Tibial nerve (tissue), 4 donors: ENCODE data around the gene YES1. TPM values are rescaled to one million over a fixed set of nuclear protein-coding genes. Genes with fewer than 3 reads are reported as not detected.

Experiments used
- DNase-seq, 2 donors: peaks; one replicate each; pipeline ENCODE4 v3.0.0-alpha.2; 2019; ENCODE audit warnings: low spot score in 2 of 2
- H3K27ac ChIP-seq, 4 donors: fragments of 200-600 bp; sonication (generic) in 3 of 4; one replicate each; pipeline ENCODE4 v1.5.1; 2017 to 2019; ENCODE audit warnings: mild to moderate bottlenecking in 1 of 4
- H3K27me3 ChIP-seq, 2 donors: fragments of 200-600 bp; sonication (generic) in 1 of 2; one replicate each; pipeline versions ENCODE4 v1.5.1 to v1.6.0; 2017 to 2019
- H3K36me3 ChIP-seq, 3 donors: fragments of 200-600 bp; sonication (generic); one replicate each; pipeline ENCODE4 v1.5.1; 2018 to 2019
- H3K4me1 ChIP-seq, 4 donors: fragments of 200-600 bp; sonication (generic) in 3 of 4; one replicate each; pipeline ENCODE4 v1.5.1; 2017 to 2019
- H3K4me3 ChIP-seq, 4 donors: fragments of 200-600 bp; sonication (generic) in 3 of 4; one replicate each; pipeline ENCODE4 v1.5.1; 2017 to 2019; ENCODE audit warnings: mild to moderate bottlenecking in 1 of 4, moderate library complexity in 1 of 4
- H3K9me3 ChIP-seq, 4 donors: fragments of 200-600 bp; sonication (generic) in 3 of 4; one replicate each; pipeline ENCODE4 v1.5.1; 2017 to 2019
- CTCF ChIP-seq, 5 experiments: fragments of 200-600 bp in 3 of 5; fragments of 450-650 bp in 2 of 5; sonication (generic) in 3 of 5; IDR thresholded peaks; one replicate each; pipeline ENCODE4 v1.5.1; 2016 to 2019; ENCODE audit warnings: antibody characterized with exemption in 5 of 5, mild to moderate bottlenecking in 3 of 5, moderate library complexity in 2 of 5
- EP300 ChIP-seq, 2 donors: sonication (generic); formaldehyde crosslinking; IDR thresholded peaks; one replicate each; pipeline ENCODE4 v1.6.1; 2017; ENCODE audit warnings: antibody characterized with exemption in 2 of 2, mild to moderate bottlenecking in 1 of 2
- POLR2A ChIP-seq, 2 donors: fragments of 450-650 bp; IDR thresholded peaks; one replicate each; pipeline ENCODE4 v1.6.1; 2017; ENCODE audit warnings: antibody characterized with exemption in 2 of 2, mild to moderate bottlenecking in 2 of 2, moderate library complexity in 2 of 2
- WGBS, 2 donors: methylation state at CpG; one replicate each; pipeline ENCODE4 v1.1.5; 2018; 5-methylcytosine and 5-hydroxymethylcytosine counted together
- total RNA-seq, 4 donors: library from RNA; depleted of rRNA; stranded (reverse); fragments of >200 nt; gene quantifications; one replicate each; pipeline ENCODE4 v1.1.0, GENCODE V29; 2016

The YES1 gene
- total RNA-seq, 4 donors from 2014 or later, result 47.5 to 73.0 (median 59.1) TPM

GRCh38 chr18:681985-682384 is 130.1 kb downstream of the YES1 start:
- Histone ChIP-seq H3K4me3 (no peak overlapping the region), H3K27ac (no peak overlapping the region), H3K9me3 (no peaks in the 10 kb centered on the region), H3K36me3 (peaks cover 0 to 76% (median 2%) of the 10 kb centered on the region in 3 donors), H3K4me1 (no peaks in the 10 kb centered on the region), H3K27me3 (no peaks in the 10 kb centered on the region)
- DNase-seq, result no peak
- 88 to 95% methylated on average over 5 of the region's 5 CpGs for whole genome bisulfite sequencing, 2 donors
- TF ChIP-seq EP300 (IDR thresholded peaks at IDR 0.05) (no peak), CTCF (IDR thresholded peaks at IDR 0.05) (no peak), POLR2A (IDR thresholded peaks at IDR 0.05) (no peak)

- no peak for TF ChIP-seq POLR2A (IDR thresholded peaks at IDR 0.05)
Measured at GRCh38 chr18:680392-680791, 131.7 kb downstream of the YES1 start.

GRCh38 chr18:679516-679915 is 132.5 kb downstream of the YES1 start:
- H3K27me3 ChIP-seq, result no peaks in the 10 kb centered on the region
- H3K36me3 ChIP-seq, result peaks cover 0 to 80% (median 2%) of the 10 kb centered on the region in 3 donors
- no peaks in the 10 kb centered on the region for H3K4me1 ChIP-seq
- no peak overlapping the region for H3K4me3 ChIP-seq
- H3K27ac ChIP-seq, result no peak overlapping the region
- TF ChIP-seq EP300 (IDR thresholded peaks at IDR 0.05) (no peak), CTCF (IDR thresholded peaks at IDR 0.05) (no peak), POLR2A (IDR thresholded peaks at IDR 0.05) (no peak)
- DNase-seq, result no peak
- no peaks in the 10 kb centered on the region for H3K9me3 ChIP-seq
- WGBS, 2 donors, result 99 to 100% methylated on average over 4 of the region's 4 CpGs

More at GRCh38 chr18:680392-680791, 131.7 kb downstream of the YES1 start:
- Histone ChIP-seq H3K4me3 (no peak overlapping the region), H3K36me3 (peaks cover 0 to 78% (median 2%) of the 10 kb centered on the region in 3 donors), H3K4me1 (no peaks in the 10 kb centered on the region), H3K27me3 (no peaks in the 10 kb centered on the region), H3K27ac (no peak overlapping the region), H3K9me3 (no peaks in the 10 kb centered on the region)
- DNase-seq, result no peak
- 97 to 99% methylated on average over 4 of the region's 4 CpGs for WGBS, 2 donors

- 93 to 94% methylated on average over 15 of the region's 15 CpGs for WGBS, 2 donors
- H3K4me1 ChIP-seq, result no peaks in the 10 kb centered on the region
- TF ChIP-seq CTCF (IDR thresholded peaks at IDR 0.05) (no peak), POLR2A (IDR thresholded peaks at IDR 0.05) (no peak), EP300 (IDR thresholded peaks at IDR 0.05) (no peak)
- no peak for DNase-seq
- H3K9me3 ChIP-seq, result no peaks in the 10 kb centered on the region
- no peak overlapping the region for H3K27ac ChIP-seq
- peaks cover 0 to 85% (median 1%) of the 10 kb centered on the region in 3 donors for H3K36me3 ChIP-seq
- H3K27me3 ChIP-seq, result no peaks in the 10 kb centered on the region
- no peak overlapping the region for H3K4me3 ChIP-seq
Measured at GRCh38 chr18:678482-679182, 133.4 kb downstream of the YES1 start.

GRCh38 chr18:677951-678381 is 134.1 kb downstream of the YES1 start:
- TF ChIP-seq POLR2A (IDR thresholded peaks at IDR 0.05) (no peak), EP300 (IDR thresholded peaks at IDR 0.05) (no peak), CTCF (IDR thresholded peaks at IDR 0.05) (no peak)
- no peaks in the 10 kb centered on the region for H3K27me3 ChIP-seq
- no peak overlapping the region for H3K27ac ChIP-seq
- 60 to 72% methylated on average over 14 of the region's 14 CpGs for WGBS, 2 donors
- H3K9me3 ChIP-seq, result no peaks in the 10 kb centered on the region
- no peaks in the 10 kb centered on the region for H3K4me1 ChIP-seq
- H3K4me3 ChIP-seq, result no peak overlapping the region
- peaks cover 0 to 84% (median 0%) of the 10 kb centered on the region in 3 donors for H3K36me3 ChIP-seq
- no peak for DNase-seq
